Esophagus muscularis mucosa (tissue), 3 donors: ENCODE measurements around the gene RHBDD3.

ENCODE experiments used
- CTCF ChIP-seq, 3 experiments: fragments of 200-600 bp in 2 of 3; fragments of 450-650 bp in 1 of 3; sonication (generic) in 2 of 3; IDR thresholded peaks; one replicate each; pipeline ENCODE4 v1.5.1; 2017 to 2019; ENCODE audit warnings: antibody characterized with exemption in 3 of 3, mild to moderate bottlenecking in 2 of 3, moderate library complexity in 1 of 3
- POLR2A ChIP-seq: fragments of 450-650 bp; IDR thresholded peaks from one replicate; pipeline ENCODE4 v1.6.1; 2017; ENCODE audit warnings: antibody characterized with exemption, moderate library complexity, mild to moderate bottlenecking, low read depth

- no peak for TF ChIP-seq POLR2A
- no peak for TF ChIP-seq CTCF (IDR thresholded peaks at IDR 0.05)
These were observed 14.1 kb downstream of the RHBDD3 start for GRCh38 chr22:29253561-29254285.
